Fibroblast of skin of left biceps (primary cell): ENCODE measurements around the gene PDE4B.
"Not testable (repeated sequence)": the region's sequence is repeated elsewhere in the genome, so short reads cannot be mapped to it uniquely, and the experiment has no call there.

Source experiments
- DNase-seq, 2 experiments: peaks; one replicate each; pipeline ENCODE4 v3.0.0-alpha.2; 2013; ENCODE audit warnings: low read depth in 2 of 2

The PDE4B gene

DNA sequence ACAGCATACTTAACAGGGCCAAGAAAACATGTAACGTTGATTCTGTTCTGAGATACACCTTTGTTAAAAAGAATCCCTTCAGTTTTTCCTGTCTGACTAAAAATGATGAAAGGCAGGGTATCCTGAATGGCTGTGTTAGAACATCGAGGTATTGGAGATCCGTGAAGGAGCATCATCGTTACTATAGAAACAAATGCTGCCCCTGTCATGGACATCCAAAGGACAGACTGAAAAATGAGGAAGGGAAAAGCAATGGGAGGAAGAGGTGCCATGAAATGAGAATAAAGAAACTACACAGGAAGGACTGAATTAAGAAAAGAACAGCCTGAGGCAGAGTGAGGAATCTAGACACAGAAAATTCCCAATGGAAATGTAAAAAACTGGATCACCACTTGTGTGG, 257.9 kb downstream of the PDE4B start:
- no peak for DNase-seq

DNA sequence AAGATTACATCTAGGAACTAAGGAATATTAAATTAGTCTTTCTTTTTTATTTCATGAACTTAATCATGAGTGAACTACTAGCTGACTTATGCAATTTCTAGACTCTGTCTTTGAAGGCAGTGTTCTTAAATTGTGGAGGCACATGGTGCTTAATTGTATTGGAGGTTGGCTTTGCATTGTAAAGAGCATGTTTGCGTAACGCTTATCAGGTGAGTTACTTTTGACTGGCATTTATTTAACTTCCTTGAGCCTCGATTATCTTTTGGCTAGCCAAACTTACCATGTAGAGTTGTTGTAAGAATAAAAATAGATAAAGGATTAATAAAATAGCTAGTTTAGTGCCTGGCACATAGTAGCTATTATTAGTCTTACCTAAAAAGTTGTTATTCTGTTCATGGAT, 262.4 kb downstream of the PDE4B start:
- no peak for DNase-seq

DNA sequence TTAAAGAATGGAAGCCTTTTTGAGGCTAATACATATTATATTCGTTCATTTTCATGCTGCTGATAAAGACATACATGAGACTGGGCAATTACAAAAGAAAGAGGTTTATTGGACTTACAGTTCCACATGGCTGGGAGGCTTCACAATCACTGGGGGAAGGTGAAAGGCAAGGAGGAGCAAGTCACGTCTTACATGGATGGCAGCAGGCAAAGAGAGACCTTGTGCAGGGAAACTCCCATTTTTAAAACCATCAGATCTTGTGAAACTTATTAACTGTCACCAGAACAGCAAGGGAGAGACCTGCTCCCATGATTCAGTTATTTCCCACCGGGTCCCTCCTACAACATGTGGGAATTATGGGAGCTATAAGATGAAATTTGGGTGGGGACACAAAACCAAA, 264.8 kb downstream of the PDE4B start:
- DNase-seq, result not testable (repeated sequence)

DNA sequence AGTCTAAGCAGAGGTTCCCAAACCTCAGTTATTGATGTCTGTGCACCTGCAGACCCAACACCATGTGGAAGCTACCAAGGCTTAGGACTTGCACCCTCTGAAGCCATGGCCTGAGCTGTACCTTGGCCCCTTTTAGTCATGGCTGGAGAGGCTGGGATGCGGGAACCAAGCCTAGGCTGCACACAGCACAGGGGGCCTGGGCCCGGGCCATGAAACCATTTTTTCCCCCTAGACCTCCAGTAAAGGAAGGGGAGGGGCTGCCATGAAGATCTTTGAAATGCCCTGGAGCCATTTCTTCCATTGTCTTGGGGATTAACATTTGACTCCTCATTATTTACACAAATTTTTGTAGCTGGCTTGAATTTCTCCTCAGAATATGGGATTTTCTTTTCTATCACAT, 265.9 kb downstream of the PDE4B start:
- no peak for DNase-seq

DNA sequence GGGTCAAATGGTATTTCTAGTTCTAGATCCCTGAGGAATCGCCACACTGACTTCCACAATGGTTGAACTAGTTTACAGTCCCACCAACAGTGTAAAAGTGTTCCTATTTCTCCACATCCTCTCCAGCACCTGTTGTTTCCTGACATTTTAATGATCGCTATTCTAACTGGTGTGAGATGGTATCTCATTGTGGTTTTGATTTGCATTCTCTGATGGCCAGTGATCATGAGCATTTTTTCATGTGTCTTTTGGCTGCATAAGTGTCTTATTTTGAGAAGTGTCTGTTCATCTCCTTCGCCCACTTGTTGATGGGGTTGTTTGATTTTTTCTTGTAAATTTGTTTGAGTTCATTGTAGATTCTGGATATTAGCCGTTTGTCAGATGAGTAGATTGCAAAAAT, 274.5 kb downstream of the PDE4B start:
- DNase-seq, result not testable (repeated sequence)

DNA sequence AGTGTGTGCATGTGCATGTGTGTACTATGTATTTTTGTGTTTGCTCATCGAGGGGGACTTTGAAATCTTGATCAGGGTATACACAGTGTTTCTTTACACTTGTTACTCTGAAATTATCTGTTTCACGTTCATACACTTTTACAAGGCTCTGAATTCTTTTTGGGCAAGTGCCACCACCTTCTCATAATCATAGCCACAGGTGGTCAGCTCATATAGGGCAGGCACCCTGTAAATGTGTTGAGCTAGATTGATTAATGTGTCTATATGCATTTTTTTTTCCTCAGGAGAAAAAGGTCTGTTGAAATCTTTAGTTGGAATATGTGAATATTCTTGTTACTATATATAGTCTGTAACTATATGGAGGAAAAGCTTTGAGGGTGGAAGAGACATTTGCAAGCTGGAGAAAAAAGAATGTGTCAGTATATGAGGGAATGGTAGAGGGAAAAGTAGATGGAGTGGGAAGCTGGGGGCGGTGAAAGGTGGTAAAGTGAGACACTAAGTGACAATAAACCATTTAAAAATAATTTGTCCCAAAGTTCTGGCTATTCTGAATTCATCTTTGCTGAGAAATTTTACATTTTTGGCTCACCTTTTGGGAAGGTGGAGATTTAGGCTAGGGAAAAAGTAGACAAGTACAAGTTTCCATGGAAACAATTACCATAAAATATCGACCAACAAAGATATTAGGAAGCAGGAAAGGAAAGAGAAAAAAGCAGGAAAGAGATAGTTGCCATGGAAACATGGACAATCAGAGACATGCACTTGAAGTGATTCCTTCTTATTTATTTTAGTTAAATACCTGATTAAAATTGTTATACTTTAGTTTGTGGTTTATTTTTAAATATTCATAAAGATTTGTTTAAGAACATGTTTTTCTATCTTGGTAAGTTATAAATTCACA, 277.5 kb downstream of the PDE4B start:
- no peak for DNase-seq

DNA sequence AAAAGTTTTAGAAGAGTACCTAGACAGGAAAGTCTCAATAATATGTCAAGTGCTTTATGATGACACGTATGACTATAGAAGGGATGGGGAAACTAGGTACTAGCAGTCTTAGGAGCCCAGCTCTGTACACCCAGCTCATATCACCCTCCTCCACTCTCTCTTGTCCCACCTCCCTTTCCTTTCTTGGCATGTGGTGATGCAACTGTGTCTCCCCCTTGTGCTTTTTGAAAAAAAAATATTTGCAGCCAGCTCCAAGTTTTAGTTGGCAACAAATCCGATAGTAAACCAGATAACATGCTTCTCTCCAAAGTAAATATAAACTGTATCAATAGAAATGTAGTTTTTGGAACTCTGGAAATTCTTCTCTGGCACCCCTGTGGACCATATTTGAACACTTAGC, 280.7 kb downstream of the PDE4B start:
- DNase-seq, result no peak

DNA sequence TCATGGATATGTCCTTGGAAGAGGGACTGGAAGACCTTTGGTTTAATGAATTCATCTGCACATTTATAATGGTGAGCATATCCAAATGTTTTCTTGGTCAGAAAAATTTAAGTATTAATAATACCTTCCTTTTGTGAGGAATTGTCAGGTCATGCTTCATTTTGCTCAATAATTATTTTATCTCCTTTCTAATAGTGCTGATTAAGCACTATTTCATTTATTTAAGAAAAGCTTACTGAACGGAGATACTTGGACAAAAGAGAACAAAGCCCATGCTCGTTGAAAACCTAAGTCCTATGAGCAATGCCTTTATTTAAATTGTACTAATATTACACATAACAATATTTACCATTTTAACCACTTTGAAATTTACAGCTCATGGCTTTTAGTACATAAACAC, 281.5 kb downstream of the PDE4B start:
- no peak for DNase-seq

DNA sequence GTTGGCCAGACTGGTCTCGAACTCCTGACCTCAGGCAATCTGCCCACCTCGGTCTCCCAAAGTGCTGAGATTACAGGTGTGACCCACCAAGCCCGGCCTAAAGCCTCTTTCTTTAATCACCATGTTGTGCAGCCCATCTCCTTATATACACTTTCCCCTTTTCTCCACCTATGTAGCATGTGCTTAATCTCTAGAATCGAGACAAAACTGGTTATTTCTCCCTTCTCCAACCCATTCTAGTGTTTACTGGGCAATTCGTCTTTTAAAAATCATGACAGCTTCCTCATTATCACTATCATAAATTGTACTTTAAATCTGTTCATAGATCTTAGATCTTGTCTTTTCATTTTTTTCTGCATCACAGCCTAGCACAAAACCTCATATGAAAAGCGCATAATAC, 285.7 kb downstream of the PDE4B start:
- no peak for DNase-seq

DNA sequence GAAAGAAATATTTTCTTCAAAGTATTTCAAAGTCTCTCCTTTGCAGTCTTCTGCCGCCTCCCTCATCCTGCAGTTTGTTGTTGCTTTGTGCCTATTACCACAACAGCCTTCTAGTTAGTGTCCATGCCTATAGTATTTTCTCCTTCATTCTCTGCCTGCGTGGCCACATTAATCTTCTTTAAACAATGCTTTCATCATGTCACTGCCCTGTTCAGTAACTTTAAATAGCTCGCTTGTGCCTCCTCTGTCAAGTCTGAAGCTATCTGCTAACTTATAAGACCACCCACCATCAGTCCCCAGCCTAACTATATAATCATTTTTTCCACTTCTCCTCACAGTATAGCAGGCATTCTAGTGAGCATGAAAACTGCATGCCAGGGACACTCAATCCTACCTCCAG, 290.3 kb downstream of the PDE4B start:
- DNase-seq, result no peak

DNA sequence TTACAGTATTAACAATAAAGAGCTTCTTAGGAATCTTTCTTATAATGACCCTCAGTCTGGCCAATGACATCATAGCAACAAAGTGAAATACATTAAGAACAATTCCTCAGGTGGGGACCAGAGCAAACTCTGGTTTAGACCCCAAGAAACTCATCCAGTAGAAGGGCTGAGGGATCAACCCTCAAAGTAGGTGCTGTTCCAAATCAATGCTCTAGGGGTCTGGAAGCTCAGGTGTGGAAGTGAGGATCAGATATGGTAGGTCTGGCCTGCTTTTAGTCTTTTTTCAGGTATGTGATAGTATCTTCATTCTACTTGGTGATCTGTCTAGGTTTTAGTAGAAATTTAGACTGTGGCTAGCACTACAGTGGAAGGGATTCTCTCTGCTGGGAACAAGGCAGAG, 291.7 kb downstream of the PDE4B start:
- no peak for DNase-seq

DNA sequence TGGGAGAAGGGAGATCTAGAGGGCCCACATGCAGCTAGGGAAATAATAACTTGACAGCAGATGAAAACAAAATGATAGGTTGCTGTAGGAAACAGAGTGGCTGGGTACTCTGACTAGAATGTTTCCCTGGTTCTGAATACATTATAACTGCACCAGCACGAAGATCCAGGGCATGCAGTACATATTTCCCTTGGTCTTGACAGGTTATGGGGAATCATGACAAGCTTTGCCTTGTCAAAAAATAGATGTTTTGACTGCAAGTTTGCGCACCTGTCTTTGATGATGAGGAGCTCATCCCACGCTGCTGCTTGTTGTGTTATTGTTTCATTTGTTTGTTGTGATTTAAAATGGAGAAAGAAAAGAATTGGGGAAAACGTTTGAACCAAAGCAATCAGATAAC, 292.9 kb downstream of the PDE4B start:
- no peak for DNase-seq

DNA sequence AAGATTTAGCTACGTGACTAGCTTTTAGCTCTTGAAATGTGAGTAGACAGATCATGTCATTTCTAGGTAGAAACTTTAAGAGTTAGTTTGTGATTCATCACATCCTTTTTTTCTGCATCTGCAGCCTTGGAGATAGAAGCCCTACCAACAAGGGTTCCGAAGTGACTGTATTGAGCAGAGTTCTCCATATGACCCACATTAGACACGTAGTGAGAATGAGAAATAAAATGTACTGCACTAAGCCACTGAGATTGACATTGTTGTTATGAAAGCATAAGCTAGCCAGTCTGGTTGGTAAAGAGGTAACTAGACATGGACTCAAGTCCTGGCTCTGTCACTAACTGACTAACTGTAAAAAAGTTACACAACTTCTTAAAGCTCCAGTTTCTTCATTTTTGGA, 296.1 kb downstream of the PDE4B start:
- no peak for DNase-seq

DNA sequence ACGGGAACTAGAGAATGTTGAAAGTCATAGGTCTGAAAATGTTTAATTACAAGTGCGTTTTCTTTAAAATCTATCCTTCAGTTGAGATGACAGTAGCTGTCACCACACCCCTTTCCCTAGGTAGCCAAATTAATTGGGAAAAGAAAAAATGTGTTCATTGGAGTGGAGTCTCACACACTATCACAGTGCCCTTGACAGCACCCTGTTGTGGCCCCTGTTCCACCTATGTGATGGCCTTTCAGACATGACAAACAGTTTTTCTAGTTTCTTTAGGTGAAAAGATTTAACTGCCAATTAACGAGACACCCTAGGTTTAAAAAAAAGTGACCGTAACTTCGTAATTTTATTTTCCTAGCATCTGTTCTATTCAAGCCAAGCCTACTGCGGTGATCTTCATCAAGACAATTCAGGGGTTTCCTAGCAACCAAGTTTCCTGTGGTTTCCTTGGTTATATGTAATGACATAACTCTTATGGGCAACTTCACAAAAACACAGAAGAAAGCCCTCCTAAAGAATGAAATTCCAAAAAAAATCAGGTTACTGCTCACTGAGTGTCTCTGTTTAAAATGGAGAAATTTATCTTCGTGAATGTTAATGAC, 298.3 kb downstream of the PDE4B start:
- DNase-seq, result no peak

DNA sequence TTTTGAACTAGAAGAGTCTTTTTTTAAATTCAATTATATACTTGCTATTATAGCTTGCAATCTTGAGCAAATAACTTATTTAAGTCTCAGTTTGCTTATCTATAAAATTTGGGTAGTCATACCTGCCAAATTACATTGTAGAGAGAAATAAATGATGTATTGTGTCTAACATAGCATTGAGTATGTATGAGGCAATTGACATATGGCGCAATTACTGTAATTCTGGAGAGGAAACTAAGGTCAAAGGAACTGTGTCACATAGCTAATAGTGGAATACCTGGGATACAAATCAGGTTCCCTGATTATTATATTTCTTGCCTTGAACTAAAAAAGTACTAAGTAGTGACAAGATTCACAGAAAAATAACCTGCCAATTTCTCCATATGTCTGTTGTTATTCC, 302.5 kb downstream of the PDE4B start:
- no peak for DNase-seq

DNA sequence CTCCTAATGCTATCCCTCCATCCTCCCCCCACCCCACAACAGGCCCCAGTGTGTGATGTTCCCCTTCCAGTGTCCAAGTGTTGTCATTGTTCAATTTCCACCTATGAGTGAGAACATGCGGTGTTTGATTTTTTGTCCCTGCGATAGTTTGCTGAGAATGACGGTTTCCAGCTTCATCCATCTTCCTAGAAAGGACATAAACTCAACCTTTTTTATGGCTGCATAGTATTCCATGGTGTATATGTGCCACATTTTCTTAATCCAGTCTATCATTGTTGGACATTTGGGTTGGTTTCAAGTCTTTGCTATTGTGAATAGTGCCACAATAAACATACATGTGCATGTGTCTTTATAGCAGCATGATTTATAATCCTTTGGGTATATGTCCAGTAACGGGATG, 308.3 kb downstream of the PDE4B start:
- DNase-seq, result not testable (repeated sequence)

DNA sequence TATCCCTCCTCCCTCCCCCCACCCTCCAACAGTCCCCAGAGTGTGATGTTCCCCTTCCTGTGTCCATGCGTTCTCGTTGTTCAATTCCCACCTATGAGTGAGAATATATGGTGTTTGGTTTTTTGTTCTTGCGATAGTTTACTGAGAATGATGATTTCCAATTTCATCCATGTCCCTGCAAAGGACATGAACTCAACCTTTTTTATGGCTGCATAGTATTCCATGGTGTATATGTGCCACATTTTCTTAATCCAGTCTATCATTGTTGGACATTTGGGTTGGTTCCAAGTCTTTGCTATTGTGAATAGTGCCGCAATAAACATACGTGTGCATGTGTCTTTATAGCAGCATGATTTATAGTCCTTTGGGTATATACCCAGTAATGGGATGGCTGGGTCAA, 311.4 kb downstream of the PDE4B start:
- DNase-seq, result not testable (repeated sequence)

DNA sequence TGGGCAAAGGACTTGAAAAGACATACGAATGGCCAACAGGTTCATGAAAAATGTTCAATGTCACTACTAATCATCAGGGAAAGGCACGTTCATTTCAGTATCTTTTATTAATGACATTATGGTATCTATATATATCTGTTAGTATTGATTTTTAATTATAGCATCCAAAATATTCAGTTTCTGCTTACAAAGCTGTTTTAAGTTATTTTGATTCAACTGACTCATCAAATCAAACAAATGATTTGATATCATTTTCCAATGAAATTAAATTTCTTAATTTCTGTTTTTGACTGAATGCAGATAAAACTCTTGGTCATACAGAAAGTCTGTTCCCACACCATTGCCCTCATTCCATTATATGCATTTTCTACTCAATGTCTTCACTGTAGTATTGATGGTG, 315.9 kb downstream of the PDE4B start:
- no peak for DNase-seq

DNA sequence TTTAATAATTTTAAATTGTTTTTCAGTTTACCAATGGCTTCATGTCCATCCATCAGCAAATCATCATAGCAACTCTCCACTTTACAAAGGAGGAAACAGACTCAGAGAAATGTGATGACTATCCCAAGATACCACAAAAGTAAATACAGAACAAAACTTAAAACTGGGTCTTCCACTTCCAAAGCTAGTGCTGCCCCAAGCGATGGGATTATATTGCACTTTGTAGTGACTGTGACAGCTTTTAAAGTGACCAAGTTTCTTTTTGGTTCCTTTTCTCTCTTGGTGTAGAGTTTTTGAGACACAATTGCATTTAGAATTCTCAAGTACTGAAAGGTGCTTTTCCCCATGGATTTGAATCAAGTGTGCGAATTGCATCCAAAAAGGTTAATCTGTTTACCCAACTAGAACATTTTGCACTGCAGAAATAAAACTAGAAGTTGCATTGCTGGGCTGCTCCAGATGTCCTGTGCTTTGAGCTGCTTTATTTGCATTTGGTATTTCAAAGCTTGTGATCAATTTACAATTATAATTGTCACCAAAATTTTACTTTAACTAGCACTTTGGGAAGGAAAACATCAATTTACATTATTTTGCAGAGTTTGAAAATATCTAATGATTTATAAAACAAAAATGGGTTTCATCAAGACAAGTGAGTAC, 320.2 kb downstream of the PDE4B start:
- no peak for DNase-seq

DNA sequence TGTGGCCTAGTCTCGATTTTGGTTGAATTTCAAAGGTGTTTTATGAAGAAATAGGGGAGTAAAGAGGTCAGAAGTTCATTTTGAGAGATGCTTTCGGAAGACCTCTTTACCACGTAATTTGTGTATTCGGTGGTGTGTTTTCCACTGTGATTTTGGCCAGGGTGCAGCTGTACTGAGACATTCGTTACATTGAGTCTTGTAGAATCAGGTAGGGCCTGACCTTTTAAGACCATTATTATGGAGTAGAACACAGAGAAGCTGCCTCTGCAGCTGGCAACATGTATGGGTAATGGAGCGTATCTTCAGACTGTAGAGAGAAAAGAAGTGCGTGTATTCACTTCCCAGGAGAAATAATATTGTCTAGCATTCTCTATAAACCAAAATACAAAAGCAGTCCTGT, 326.5 kb downstream of the PDE4B start:
- no peak for DNase-seq

DNA sequence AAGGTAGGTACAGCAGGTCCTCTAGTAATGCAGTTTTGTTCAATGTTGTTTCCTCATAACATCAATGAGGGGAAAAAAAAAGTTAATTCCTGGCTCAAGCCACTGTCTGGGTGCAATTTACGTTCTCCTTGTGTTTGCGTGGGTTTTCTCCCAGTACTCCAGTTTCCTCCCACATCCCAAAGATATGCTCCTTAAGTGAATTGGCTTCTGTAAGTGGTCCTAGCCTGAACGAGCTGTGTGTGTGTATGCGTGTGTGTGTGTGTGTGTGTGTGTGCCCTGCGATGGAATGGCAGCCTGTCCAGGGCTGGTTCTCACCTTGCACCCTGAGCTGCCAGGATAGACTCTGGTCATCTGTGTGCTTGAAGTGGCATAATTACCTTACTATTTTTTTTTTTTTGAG, 332.0 kb downstream of the PDE4B start:
- DNase-seq, result no peak

DNA sequence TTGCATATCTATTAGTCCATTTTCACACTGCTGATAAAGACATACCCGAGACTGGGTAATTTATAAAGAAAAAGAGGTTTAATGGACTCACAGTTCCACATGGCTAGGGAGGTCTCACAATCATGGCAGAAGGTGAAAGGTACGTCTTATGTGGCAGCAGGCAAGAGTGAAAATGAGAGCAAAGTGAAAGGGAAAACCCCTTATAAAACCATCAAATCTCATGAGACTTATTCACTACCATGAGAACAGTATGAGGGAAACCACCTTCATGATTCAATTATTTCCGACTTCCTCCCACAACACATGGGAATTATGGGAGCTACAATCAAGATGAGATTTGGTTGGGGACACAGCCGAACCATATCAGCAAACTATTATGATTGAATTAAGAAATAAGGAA, 335.9 kb downstream of the PDE4B start:
- not testable (repeated sequence) for DNase-seq

DNA sequence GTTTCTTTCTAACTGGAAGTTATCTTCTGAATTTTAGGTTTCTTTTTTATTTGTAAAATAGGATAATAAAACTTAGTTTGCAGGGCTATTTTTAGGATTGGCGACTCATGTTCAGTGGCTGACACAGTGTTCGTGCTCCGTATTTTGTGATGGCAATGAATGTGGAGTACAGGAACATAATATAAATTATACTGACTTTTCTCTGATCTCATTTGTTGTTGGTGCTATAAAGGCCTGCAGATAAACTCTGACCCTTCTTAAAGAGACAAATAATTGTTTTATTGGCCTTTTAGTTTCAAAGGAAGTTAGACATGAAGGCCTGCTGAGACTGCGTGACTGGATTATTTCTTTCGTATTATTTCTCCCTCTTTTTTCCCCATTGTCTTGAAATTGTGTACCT, 339.6 kb downstream of the PDE4B start:
- DNase-seq, result no peak
